ENCODE measurements around the gene PTPRQ.

The PTPRQ gene

DNA sequence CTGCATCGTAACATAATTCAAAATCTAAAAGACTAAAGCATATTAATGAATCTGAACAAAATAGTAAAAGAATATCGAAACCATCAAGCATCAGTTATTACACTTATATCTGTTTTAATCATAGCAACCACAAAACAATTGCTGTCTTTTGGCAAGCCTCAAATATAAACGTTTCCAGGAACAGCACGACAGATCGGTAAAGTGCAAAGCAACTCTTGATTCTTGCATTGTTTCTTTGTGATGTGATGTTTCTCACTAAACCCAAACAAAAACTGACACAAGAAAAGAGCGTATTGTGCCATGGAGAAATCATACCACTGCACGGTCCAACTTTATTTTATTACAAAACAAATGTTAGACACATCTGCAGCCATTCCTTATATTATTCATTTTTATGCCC, 254.2 kb downstream of the PTPRQ start:
- ChIA-PET CTCF (interaction anchor here (1.3 kb wide), 1 partner anchor 12 kb away, joined by 4 read pairs; no protein-coding TSS in a partner anchor), POLR2A (no interaction called here)
- TF ChIP-seq ZNF677 (tag by site-specific recombination; IDR thresholded peaks at IDR 0.05) (no peak), SETDB1 (IDR thresholded peaks at IDR 0.05; ENCODE audit: insufficient read length, low read length) (no peak), ZNF791 (tag by site-specific recombination; IDR thresholded peaks at IDR 0.05) (no peak), ZNF121 (tag by site-specific recombination; IDR thresholded peaks at IDR 0.05) (no peak), ZNF76 (tag by site-specific recombination; IDR thresholded peaks at IDR 0.05; ENCODE audit: borderline replicate concordance, low read depth) (no peak), YY2 (tag by site-specific recombination; IDR thresholded peaks at IDR 0.05) (no peak), ZNF701 (tag by site-specific recombination; IDR thresholded peaks at IDR 0.05) (no peak), ZNF155 (tag by site-specific recombination; IDR thresholded peaks at IDR 0.05) (no peak), ZBTB1 (tag by site-specific recombination; IDR thresholded peaks at IDR 0.05) (no peak), ZNF341 (tag by site-specific recombination; IDR thresholded peaks at IDR 0.05; ENCODE audit: low read depth) (no peak), REPIN1 (tag by site-specific recombination; IDR thresholded peaks at IDR 0.05; ENCODE audit: low read depth) (no peak), FEZF1 (tag by site-specific recombination; IDR thresholded peaks at IDR 0.05) (no peak)
- TF ChIP-seq, protein P1, sequence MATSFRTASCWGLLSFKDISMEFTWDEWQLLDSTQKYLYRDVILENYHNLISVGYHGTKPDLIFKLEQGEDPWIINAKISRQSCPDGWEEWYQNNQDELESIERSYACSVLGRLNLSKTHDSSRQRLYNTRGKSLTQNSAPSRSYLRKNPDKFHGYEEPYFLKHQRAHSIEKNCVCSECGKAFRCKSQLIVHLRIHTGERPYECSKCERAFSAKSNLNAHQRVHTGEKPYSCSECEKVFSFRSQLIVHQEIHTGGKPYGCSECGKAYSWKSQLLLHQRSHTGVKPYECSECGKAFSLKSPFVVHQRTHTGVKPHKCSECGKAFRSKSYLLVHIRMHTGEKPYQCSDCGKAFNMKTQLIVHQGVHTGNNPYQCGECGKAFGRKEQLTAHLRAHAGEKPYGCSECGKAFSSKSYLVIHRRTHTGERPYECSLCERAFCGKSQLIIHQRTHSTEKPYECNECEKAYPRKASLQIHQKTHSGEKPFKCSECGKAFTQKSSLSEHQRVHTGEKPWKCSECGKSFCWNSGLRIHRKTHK (tag by site-specific recombination; IDR thresholded peaks at IDR 0.05) = no peak
- TF ChIP-seq, protein P2, sequence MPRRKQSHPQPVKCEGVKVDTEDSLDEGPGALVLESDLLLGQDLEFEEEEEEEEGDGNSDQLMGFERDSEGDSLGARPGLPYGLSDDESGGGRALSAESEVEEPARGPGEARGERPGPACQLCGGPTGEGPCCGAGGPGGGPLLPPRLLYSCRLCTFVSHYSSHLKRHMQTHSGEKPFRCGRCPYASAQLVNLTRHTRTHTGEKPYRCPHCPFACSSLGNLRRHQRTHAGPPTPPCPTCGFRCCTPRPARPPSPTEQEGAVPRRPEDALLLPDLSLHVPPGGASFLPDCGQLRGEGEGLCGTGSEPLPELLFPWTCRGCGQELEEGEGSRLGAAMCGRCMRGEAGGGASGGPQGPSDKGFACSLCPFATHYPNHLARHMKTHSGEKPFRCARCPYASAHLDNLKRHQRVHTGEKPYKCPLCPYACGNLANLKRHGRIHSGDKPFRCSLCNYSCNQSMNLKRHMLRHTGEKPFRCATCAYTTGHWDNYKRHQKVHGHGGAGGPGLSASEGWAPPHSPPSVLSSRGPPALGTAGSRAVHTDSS (tag by site-specific recombination; IDR thresholded peaks at IDR 0.05) = no peak
- TF ChIP-seq, protein P3, sequence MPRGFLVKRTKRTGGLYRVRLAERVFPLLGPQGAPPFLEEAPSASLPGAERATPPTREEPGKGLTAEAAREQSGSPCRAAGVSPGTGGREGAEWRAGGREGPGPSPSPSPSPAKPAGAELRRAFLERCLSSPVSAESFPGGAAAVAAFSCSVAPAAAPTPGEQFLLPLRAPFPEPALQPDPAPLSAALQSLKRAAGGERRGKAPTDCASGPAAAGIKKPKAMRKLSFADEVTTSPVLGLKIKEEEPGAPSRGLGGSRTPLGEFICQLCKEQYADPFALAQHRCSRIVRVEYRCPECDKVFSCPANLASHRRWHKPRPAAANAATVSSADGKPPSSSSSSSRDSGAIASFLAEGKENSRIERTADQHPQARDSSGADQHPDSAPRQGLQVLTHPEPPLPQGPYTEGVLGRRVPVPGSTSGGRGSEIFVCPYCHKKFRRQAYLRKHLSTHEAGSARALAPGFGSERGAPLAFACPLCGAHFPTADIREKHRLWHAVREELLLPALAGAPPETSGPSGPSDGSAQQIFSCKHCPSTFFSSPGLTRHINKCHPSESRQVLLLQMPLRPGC (tag by site-specific recombination; IDR thresholded peaks at IDR 0.05) = no peak
- Histone ChIP-seq H3K4me3 (ENCODE audit: low read depth, low read length) (no peak overlapping the region), H3K27ac (ENCODE audit: extremely low read depth, low read depth, low read length) (no peak overlapping the region), H3K4me1 (ENCODE audit: control insufficient read depth, insufficient read depth, low read length) (no peaks in the 10 kb centered on the region), H3K36me3 (ENCODE audit: control insufficient read depth in 2 of 2, insufficient read depth in 1 of 2, low read length in 2 of 2) (no peaks in the 10 kb centered on the region), H3K9me3 (ENCODE audit: control insufficient read depth, insufficient read depth, low read depth, low read length) (no peaks in the 10 kb centered on the region)

DNA sequence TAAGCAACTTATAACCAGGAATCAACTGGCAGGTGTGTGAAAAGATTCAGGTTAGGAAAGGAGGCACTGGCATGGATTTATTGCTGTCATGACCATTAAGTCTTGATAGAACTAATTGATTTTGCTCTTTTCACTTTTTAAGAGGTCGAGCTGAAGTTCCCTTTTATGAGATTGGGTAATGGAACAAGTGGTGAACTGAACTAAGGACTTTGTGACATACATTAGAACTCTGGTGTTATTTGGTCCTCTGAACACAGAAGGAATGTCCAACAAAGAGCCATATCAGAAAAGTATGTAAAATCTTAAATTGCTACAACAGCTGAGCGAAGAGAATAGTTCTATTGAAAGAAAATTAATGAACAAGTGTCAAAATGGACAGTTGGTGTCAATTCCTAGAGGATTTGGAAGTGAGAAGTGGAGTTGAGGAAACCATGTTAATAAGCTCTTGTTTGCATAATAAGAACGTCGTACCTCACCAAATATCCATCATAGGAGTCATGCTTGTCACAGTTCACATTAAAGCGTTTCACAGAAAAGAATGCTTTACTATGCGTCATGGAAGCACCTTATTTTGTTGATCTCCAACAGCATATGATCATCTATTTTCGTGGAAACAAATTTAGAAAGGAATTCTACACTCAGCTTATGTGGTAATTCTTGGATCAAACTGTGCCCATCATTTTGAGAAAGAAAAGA, 255.0 kb downstream of the PTPRQ start:
- Histone ChIP-seq H3K4me3 (ENCODE audit: low read depth, low read length) (no peak overlapping the region), H3K9me3 (ENCODE audit: control insufficient read depth, insufficient read depth, low read depth, low read length) (no peaks in the 10 kb centered on the region), H3K27ac (ENCODE audit: extremely low read depth, low read depth, low read length) (no peak overlapping the region), H3K36me3 (ENCODE audit: control insufficient read depth in 2 of 2, insufficient read depth in 1 of 2, low read length in 2 of 2) (no peaks in the 10 kb centered on the region), H3K4me1 (ENCODE audit: control insufficient read depth, insufficient read depth, low read length) (no peaks in the 10 kb centered on the region)
- TF ChIP-seq ZNF223 (tag by site-specific recombination; IDR thresholded peaks at IDR 0.05) = no peak
- TF ChIP-seq, protein P4, sequence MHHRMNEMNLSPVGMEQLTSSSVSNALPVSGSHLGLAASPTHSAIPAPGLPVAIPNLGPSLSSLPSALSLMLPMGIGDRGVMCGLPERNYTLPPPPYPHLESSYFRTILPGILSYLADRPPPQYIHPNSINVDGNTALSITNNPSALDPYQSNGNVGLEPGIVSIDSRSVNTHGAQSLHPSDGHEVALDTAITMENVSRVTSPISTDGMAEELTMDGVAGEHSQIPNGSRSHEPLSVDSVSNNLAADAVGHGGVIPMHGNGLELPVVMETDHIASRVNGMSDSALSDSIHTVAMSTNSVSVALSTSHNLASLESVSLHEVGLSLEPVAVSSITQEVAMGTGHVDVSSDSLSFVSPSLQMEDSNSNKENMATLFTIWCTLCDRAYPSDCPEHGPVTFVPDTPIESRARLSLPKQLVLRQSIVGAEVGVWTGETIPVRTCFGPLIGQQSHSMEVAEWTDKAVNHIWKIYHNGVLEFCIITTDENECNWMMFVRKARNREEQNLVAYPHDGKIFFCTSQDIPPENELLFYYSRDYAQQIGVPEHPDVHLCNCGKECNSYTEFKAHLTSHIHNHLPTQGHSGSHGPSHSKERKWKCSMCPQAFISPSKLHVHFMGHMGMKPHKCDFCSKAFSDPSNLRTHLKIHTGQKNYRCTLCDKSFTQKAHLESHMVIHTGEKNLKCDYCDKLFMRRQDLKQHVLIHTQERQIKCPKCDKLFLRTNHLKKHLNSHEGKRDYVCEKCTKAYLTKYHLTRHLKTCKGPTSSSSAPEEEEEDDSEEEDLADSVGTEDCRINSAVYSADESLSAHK (tag by site-specific recombination; IDR thresholded peaks at IDR 0.05) = no peak
- TF ChIP-seq HOXD13 (CRISPR knock-in tag; IDR thresholded peaks at IDR 0.05; ENCODE audit: borderline replicate concordance) = no peak
- no peak for TF ChIP-seq ZNF792 (tag by site-specific recombination; IDR thresholded peaks at IDR 0.05)
- no peak for TF ChIP-seq OSR2 (tag by site-specific recombination; IDR thresholded peaks at IDR 0.05)
- TF ChIP-seq WT1 (tag by site-specific recombination; IDR thresholded peaks at IDR 0.05) = no peak
- TF ChIP-seq ZNF202 (tag by site-specific recombination; IDR thresholded peaks at IDR 0.05; ENCODE audit: borderline replicate concordance) = no peak
- no peak for TF ChIP-seq GLIS2 (tag by site-specific recombination; IDR thresholded peaks at IDR 0.05)
- TF ChIP-seq, protein P5, sequence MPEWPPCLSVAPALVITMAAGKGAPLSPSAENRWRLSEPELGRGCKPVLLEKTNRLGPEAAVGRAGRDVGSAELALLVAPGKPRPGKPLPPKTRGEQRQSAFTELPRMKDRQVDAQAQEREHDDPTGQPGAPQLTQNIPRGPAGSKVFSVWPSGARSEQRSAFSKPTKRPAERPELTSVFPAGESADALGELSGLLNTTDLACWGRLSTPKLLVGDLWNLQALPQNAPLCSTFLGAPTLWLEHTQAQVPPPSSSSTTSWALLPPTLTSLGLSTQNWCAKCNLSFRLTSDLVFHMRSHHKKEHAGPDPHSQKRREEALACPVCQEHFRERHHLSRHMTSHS (tag by site-specific recombination; IDR thresholded peaks at IDR 0.05) = no peak
- TF ChIP-seq ZNF529 (tag by site-specific recombination; IDR thresholded peaks at IDR 0.05; ENCODE audit: insufficient replicate concordance) = no peak
- no peak for TF ChIP-seq ZNF473 (tag by site-specific recombination; IDR thresholded peaks at IDR 0.05)
- TF ChIP-seq ZNF266 (tag by site-specific recombination; IDR thresholded peaks at IDR 0.05; ENCODE audit: low read depth) = no peak
- TF ChIP-seq ZNF214 (tag by site-specific recombination; IDR thresholded peaks at IDR 0.05; ENCODE audit: borderline replicate concordance) = no peak
- ChIA-PET POLR2A (no interaction called here), CTCF (interaction anchor here (0.5 to 0.8 kb wide), 2 partner anchors 70 to 386 kb away, joined by 3 read pairs; no protein-coding TSS in a partner anchor)

Data from HEK293 (cell line).